Smooth muscle cell of trachea (primary cell): ENCODE measurements around the gene GRPEL1. TPM values are rescaled to one million over a fixed set of nuclear protein-coding genes. Genes with fewer than 3 reads are reported as not detected.

Experiments
- total RNA-seq: library from RNA; depleted of rRNA; stranded (reverse); fragments of >200 nt; gene quantifications from 2 replicates; pipeline ENCODE4 v1.2.1, GENCODE V29; 2014

The GRPEL1 gene
- 24.6 and 28.8 TPM in 2 replicates for total RNA-seq

DNA sequence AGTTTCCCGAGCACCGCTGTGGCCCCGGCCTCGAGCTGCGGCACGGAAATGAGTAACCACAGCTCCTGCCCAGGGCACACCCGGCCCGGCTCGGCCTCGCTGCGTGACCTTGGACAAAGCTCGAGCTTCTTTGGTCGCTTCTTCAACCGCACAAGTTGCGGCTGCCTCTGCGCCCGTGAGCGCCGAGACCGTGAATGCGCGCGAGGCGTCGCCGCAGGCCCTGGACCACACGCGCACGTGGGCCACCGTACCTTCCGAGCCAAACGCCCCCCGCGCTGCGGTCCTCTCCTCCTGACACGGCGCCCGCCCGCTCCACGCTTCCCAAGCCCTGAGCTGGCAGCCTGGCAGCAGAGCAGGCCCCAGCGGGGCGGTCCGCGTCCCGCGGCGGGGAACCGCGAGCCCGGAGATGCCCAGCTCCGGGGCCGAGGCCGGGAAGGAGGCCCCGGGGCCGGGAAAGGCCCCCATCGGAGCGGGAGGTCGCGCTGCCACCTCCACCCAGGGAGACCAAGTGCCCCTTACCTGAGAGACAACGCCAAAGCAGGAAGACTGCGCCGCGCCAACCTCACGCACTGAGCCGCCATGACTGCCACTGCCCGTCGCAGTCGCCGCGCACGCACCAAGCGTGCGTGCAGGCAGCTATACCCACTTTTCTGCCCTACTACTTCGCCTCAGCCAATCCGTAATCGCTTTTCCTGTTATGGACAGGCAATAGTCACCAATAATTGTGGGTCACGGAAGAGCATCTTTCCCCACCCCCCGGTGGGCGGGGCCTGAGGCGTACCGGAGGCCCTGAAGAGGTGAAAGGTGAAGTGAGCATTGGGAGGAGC is at the start of gene GRPEL1:
Gene GRPEL1, minus strand, starts transcription at position 613 of the 827 bp plus-strand sequence. Its CDS starts 32 bp downstream, at position 581.

GRCh38 chr4:7043284-7044136 is 24.4 kb downstream of the GRPEL1 start, which contains the start of gene TADA2B:
TADA2B (plus strand) TSS chr4:7043372; CDS start chr4:7043580, 208 bp downstream.

Other genes starting within 250 kb of the GRPEL1 start
- 40.3 and 48.3 TPM in 2 replicates for gene TBC1D14, start 158.2 kb downstream of the GRPEL1 start, total RNA-seq
- 10.3 and 12.4 TPM in 2 replicates for gene TADA2B, start 24.7 kb downstream of the GRPEL1 start, total RNA-seq
- 0.29 and 0.50 TPM in 2 replicates for gene SORCS2, start 124.5 kb upstream of the GRPEL1 start, total RNA-seq